Erythroblast (primary cell): Measurements from ENCODE around the gene BCAT1.

ENCODE experiments used
- DNase-seq, 2 experiments: peaks; one replicate each; lab custom pipeline; 2025; lab: John Stamatoyannopoulos, UW
- GATA1 ChIP-seq: IDR thresholded peaks from 2 replicates; pipeline ENCODE4 v1.6.1; 2011; ENCODE audit warnings: low read depth, mild to moderate bottlenecking, control low read depth, low read length, moderate library complexity
- POLR2A ChIP-seq: IDR thresholded peaks from 2 replicates; pipeline ENCODE4 v1.6.1; 2011; ENCODE audit warnings: mild to moderate bottlenecking, low read length

BCAT1 gene

GRCh38 chr12:24770334-24770733, 178.6 kb downstream of the BCAT1 start:
- TF ChIP-seq POLR2A: no peak
- TF ChIP-seq GATA1: no peak
- no peak for DNase-seq

- no peak for DNase-seq
- no peak for TF ChIP-seq POLR2A
- no peak for TF ChIP-seq GATA1
These were observed 179.2 kb downstream of the BCAT1 start for GRCh38 chr12:24769682-24770081.

DNA sequence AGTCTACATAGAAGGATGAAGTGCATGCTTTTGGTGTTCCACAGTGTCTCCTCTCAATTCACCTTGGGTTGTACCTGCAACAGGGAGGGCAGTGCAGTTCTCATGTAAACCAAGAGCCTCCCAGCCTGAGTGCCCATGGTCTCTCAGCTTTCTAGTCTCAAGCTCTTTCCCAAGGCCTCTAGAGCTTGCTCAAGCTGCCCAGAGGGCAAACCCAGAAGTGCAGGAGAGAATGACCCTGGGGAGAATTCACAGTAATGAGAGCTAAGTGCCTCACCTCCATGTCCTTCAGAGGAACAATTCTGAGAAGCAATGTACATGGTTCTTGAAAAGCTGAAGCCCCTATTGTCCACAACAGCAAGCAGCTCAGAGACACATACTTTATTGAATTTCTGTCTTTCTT, 180.5 kb downstream of the BCAT1 start:
- TF ChIP-seq GATA1: no peak
- no peak for TF ChIP-seq POLR2A
- no peak for DNase-seq

DNA sequence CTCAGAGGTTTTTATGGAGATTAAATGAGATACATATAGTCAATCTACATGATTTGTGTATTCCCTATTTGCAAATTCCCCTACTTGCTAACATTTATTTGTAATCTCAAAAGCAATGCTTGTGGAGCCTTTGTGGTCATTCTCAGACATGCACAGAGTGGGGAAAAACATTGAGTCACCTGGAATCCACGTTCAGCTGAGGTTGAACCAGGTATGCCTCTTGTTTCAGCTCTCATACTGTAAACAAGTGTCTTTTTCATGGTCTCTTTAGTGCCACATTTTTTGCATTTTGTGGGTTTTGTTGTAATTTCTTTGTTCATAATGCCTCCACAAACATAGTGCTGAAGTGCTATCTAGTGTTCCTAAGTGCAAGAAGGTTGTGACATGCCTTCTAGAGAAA, 181.9 kb downstream of the BCAT1 start:
- no peak for DNase-seq
- TF ChIP-seq GATA1: no peak
- no peak for TF ChIP-seq POLR2A

- TF ChIP-seq POLR2A (no peak), GATA1 (no peak)
- no peak for DNase-seq
These were observed 184.2 kb downstream of the BCAT1 start for GRCh38 chr12:24764712-24765111.

GRCh38 chr12:24760606-24761378, 188.1 kb downstream of the BCAT1 start:
- DNase-seq: no peak
- TF ChIP-seq POLR2A (no peak), GATA1 (no peak)

- DNase-seq: no peak
- TF ChIP-seq GATA1 (no peak), POLR2A (no peak)
These were observed 188.7 kb downstream of the BCAT1 start for GRCh38 chr12:24760162-24760561.
